ENCODE data around the gene SPACDR.

- no peak for TF ChIP-seq ARNT (IDR thresholded peaks at IDR 0.05)
- no peak for TF ChIP-seq FOXK2 (IDR thresholded peaks at IDR 0.05)
- TF ChIP-seq LEF1 (IDR thresholded peaks at IDR 0.05; ENCODE audit: borderline replicate concordance), result no peak
- no peak for TF ChIP-seq BHLHE40 (IDR thresholded peaks at IDR 0.05; ENCODE audit: borderline replicate concordance)
- TF ChIP-seq SP1 (IDR thresholded peaks at IDR 0.05), result no peak
- TF ChIP-seq HDGF (IDR thresholded peaks at IDR 0.05; ENCODE audit: borderline replicate concordance), result no peak
- no peak for TF ChIP-seq SUZ12 (IDR thresholded peaks at IDR 0.05)
- no peak for TF ChIP-seq ZNF384 (IDR thresholded peaks at IDR 0.05)
- no peak for TF ChIP-seq L3MBTL2 (conservative IDR thresholded peaks at IDR 0.05)
Observed at GRCh38 chr7:100471021-100471420, 7.0 kb upstream of the SPACDR start.

All from HEK293T (cell line).